ENCODE data around the gene RANBP10.

DNA sequence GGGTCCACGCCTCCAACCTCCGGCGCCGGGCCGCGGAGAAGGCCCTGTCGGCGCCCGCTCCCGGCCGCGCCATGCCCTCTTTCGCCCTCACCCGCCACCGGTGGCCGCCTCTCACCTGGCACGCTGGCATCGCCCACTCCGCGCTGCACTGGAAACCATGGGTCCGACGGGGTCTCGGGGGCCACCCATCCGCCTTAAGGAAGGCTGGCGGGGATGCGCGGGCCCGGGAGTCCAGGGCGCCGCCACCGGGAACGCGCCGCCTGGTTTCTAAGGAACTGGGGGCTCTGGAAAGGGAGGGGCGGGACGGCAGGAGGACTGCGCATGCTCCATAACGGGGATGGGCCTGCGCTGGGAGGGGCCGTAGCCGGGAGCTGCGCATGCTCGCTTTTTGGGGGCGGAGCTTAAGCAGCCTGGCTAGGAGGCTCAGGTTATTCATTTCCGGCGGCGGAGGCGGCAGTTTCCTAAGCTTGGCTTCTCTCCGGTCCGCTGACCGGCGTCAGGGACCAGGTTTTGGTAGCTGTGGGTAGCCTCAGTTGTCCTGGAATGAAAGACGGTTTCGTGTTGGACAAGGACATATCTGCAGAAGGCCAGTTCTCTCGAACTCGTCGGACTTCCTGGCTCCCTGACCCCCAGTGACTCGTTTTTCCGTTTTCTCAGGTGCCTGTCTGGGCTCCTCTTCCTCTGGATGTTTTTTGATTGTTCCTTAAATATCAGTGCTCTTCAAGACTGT lies 87.1 kb downstream of the RANBP10 start, which contains the start of gene GFOD2:
- TF ChIP-seq, protein P1, sequence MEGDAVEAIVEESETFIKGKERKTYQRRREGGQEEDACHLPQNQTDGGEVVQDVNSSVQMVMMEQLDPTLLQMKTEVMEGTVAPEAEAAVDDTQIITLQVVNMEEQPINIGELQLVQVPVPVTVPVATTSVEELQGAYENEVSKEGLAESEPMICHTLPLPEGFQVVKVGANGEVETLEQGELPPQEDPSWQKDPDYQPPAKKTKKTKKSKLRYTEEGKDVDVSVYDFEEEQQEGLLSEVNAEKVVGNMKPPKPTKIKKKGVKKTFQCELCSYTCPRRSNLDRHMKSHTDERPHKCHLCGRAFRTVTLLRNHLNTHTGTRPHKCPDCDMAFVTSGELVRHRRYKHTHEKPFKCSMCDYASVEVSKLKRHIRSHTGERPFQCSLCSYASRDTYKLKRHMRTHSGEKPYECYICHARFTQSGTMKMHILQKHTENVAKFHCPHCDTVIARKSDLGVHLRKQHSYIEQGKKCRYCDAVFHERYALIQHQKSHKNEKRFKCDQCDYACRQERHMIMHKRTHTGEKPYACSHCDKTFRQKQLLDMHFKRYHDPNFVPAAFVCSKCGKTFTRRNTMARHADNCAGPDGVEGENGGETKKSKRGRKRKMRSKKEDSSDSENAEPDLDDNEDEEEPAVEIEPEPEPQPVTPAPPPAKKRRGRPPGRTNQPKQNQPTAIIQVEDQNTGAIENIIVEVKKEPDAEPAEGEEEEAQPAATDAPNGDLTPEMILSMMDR (conservative IDR thresholded peaks at IDR 0.05; ENCODE audit: low read depth in 2 of 2), result no peak
- TF ChIP-seq ZNF331 (CRISPR knock-in tag; IDR thresholded peaks at IDR 0.05; ENCODE audit: low read depth) (no peak), EZH2 (IDR thresholded peaks at IDR 0.05; ENCODE audit: low read depth, unreplicated experiment) (no peak), ZNF114 (CRISPR knock-in tag; IDR thresholded peaks at IDR 0.05) (no peak), POLR2AphosphoS5 (IDR thresholded peaks at IDR 0.05; ENCODE audit: low read depth) (peak; percentile 96)
- TF ChIP-seq, protein P2, sequence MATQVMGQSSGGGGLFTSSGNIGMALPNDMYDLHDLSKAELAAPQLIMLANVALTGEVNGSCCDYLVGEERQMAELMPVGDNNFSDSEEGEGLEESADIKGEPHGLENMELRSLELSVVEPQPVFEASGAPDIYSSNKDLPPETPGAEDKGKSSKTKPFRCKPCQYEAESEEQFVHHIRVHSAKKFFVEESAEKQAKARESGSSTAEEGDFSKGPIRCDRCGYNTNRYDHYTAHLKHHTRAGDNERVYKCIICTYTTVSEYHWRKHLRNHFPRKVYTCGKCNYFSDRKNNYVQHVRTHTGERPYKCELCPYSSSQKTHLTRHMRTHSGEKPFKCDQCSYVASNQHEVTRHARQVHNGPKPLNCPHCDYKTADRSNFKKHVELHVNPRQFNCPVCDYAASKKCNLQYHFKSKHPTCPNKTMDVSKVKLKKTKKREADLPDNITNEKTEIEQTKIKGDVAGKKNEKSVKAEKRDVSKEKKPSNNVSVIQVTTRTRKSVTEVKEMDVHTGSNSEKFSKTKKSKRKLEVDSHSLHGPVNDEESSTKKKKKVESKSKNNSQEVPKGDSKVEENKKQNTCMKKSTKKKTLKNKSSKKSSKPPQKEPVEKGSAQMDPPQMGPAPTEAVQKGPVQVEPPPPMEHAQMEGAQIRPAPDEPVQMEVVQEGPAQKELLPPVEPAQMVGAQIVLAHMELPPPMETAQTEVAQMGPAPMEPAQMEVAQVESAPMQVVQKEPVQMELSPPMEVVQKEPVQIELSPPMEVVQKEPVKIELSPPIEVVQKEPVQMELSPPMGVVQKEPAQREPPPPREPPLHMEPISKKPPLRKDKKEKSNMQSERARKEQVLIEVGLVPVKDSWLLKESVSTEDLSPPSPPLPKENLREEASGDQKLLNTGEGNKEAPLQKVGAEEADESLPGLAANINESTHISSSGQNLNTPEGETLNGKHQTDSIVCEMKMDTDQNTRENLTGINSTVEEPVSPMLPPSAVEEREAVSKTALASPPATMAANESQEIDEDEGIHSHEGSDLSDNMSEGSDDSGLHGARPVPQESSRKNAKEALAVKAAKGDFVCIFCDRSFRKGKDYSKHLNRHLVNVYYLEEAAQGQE (IDR thresholded peaks at IDR 0.05; ENCODE audit: unreplicated experiment), result no peak
